KOPT-K1 (cell line): ENCODE results near the gene HOXA10.

ENCODE experiments used
- H3K27ac ChIP-seq: fragments of 200-600 bp; sonication (generic); 2 replicates; pipeline ENCODE4 v1.5.1; 2016; ENCODE audit warnings: antibody characterized with exemption, mild to moderate bottlenecking, low read depth, low read length; ENCODE audit not compliant: poor library complexity, severe bottlenecking
- H3K36me3 ChIP-seq: fragments of 200-600 bp; sonication (generic); 2 replicates; pipeline ENCODE4 v1.5.1; 2017; ENCODE audit warnings: antibody characterized with exemption, mild to moderate bottlenecking, low read length, moderate library complexity; ENCODE audit not compliant: insufficient read depth
- H3K9me3 ChIP-seq: fragments of 200-600 bp; sonication (generic); 2 replicates; pipeline ENCODE4 v1.5.1; 2017; ENCODE audit warnings: antibody characterized with exemption, low read length, mild to moderate bottlenecking; ENCODE audit not compliant: insufficient read depth, poor library complexity, severe bottlenecking

HOXA10 gene

GRCh38 chr7:27161721-27162560, 12.2 kb downstream of the HOXA10 start:
- no peaks in the 10 kb centered on the region for H3K36me3 ChIP-seq
- no peak overlapping the region for H3K27ac ChIP-seq
- H3K9me3 ChIP-seq, result peaks cover 17% of the 10 kb centered on the region

- Histone ChIP-seq H3K36me3 (no peaks in the 10 kb centered on the region), H3K27ac (no peak overlapping the region), H3K9me3 (peaks cover 23% of the 10 kb centered on the region)
Measured at GRCh38 chr7:27161214-27161720, 12.9 kb downstream of the HOXA10 start.

- Histone ChIP-seq H3K9me3 (peaks cover 27% of the 10 kb centered on the region), H3K27ac (peak overlapping the region; percentile 47), H3K36me3 (no peaks in the 10 kb centered on the region)
Measured at GRCh38 chr7:27160546-27161213, 13.4 kb downstream of the HOXA10 start.

- peaks cover 32% of the 10 kb centered on the region for H3K9me3 ChIP-seq
Measured at GRCh38 chr7:27160145-27160545, 14.0 kb downstream of the HOXA10 start.

GRCh38 chr7:27159266-27160144, 14.6 kb downstream of the HOXA10 start:
- Histone ChIP-seq H3K27ac (no peak overlapping the region), H3K9me3 (peaks cover 37% of the 10 kb centered on the region), H3K36me3 (no peaks in the 10 kb centered on the region)

More at GRCh38 chr7:27160145-27160545, 14.0 kb downstream of the HOXA10 start:
- no peaks in the 10 kb centered on the region for H3K36me3 ChIP-seq
- no peak overlapping the region for H3K27ac ChIP-seq

- Histone ChIP-seq H3K9me3 (peaks cover 37% of the 10 kb centered on the region), H3K36me3 (no peaks in the 10 kb centered on the region), H3K27ac (no peak overlapping the region)
Measured at GRCh38 chr7:27158436-27159265, 15.5 kb downstream of the HOXA10 start.

- H3K27ac ChIP-seq, result no peak overlapping the region
- peaks cover 37% of the 10 kb centered on the region for H3K9me3 ChIP-seq
- H3K36me3 ChIP-seq, result no peaks in the 10 kb centered on the region
Measured at GRCh38 chr7:27157702-27158431, 16.3 kb downstream of the HOXA10 start.

GRCh38 chr7:27156916-27157701, 17.0 kb downstream of the HOXA10 start:
- Histone ChIP-seq H3K36me3 (no peaks in the 10 kb centered on the region), H3K27ac (no peak overlapping the region), H3K9me3 (peaks cover 37% of the 10 kb centered on the region)

- H3K9me3 ChIP-seq, result peaks cover 37% of the 10 kb centered on the region
- no peak within 1 kb of the TSS for H3K27ac ChIP-seq
- no peaks in the 10 kb centered on the region for H3K36me3 ChIP-seq
Measured at GRCh38 chr7:27156508-27156898, 17.6 kb downstream of the HOXA10 start, which contains the start of gene HOXA7. Gene HOXA7, minus strand, starts transcription at chr7:27156675. Its CDS starts 130 bp downstream, at chr7:27156545.

GRCh38 chr7:27155816-27156507, 18.2 kb downstream of the HOXA10 start:
- Histone ChIP-seq H3K9me3 (peaks cover 37% of the 10 kb centered on the region), H3K36me3 (no peaks in the 10 kb centered on the region), H3K27ac (no peak overlapping the region)

GRCh38 chr7:27154901-27155815, 19.0 kb downstream of the HOXA10 start:
- Histone ChIP-seq H3K36me3 (no peaks in the 10 kb centered on the region), H3K27ac (no peak overlapping the region), H3K9me3 (peaks cover 37% of the 10 kb centered on the region)

- peaks cover 37% of the 10 kb centered on the region for H3K9me3 ChIP-seq
- H3K27ac ChIP-seq, result no peak overlapping the region
- no peaks in the 10 kb centered on the region for H3K36me3 ChIP-seq
Measured at GRCh38 chr7:27154369-27154768, 19.8 kb downstream of the HOXA10 start.
